Naive B cell (primary cell): ENCODE measurements around the gene UGT2A2. TPM values are rescaled to one million over a fixed set of nuclear protein-coding genes. Genes with fewer than 3 reads are reported as not detected.
"Not testable (repeated sequence)": the region's sequence is repeated elsewhere in the genome, so short reads cannot be mapped to it uniquely, and the experiment has no call there.

ENCODE experiments used
- ATAC-seq, 2 donors: fragments of 150-1000 bp; cut with Tn5 transposase; 2 replicates each; pipeline ENCODE4 v1.10.0; 2021; ENCODE audit warnings: low read depth in 2 of 2, mild to moderate bottlenecking in 2 of 2, moderate library complexity in 2 of 2
- DNase-seq: peaks from one replicate; pipeline ENCODE4 v3.0.0; 2022
- H3K27ac Mint-ChIP-seq, 6 donors: one replicate each; pipeline ENCODE4 v1.8.0; 2020 to 2022; ENCODE audit warnings: mild to moderate bottlenecking in 6 of 6, mixed read lengths in 6 of 6, moderate library complexity in 5 of 6, inconsistent platforms in 2 of 6
- H3K27me3 Mint-ChIP-seq, 3 donors: one replicate each; pipeline ENCODE4 v1.8.0; 2021 to 2022; ENCODE audit warnings: mixed read lengths in 3 of 3, mild to moderate bottlenecking in 1 of 3
- H3K36me3 Mint-ChIP-seq, 2 donors: one replicate each; pipeline ENCODE4 v1.8.0; 2020 to 2022; ENCODE audit warnings: mixed read lengths in 2 of 2, inconsistent platforms in 1 of 2, mild to moderate bottlenecking in 1 of 2
- H3K4me1 Mint-ChIP-seq, 3 donors: one replicate each; pipeline ENCODE4 v1.8.0; 2020 to 2022; ENCODE audit warnings: mixed read lengths in 3 of 3, inconsistent platforms in 1 of 3, mild to moderate bottlenecking in 1 of 3, moderate library complexity in 1 of 3
- H3K4me3 Mint-ChIP-seq, 8 donors: one replicate each; pipeline ENCODE4 v1.8.0; 2020 to 2022; ENCODE audit warnings: mild to moderate bottlenecking in 8 of 8, mixed read lengths in 8 of 8, moderate library complexity in 8 of 8, inconsistent platforms in 2 of 8
- H3K9me3 Mint-ChIP-seq, 7 donors: one replicate each; pipeline ENCODE4 v1.8.0; 2020 to 2022; ENCODE audit warnings: mixed read lengths in 7 of 7, mild to moderate bottlenecking in 5 of 7, inconsistent platforms in 2 of 7, moderate library complexity in 1 of 7
- polyA plus RNA-seq, 6 donors: library from polyadenylated mRNA; unstranded; fragments of 300-500 nt; fragmentation: Illumina TruSeq; gene quantifications; one replicate each; pipeline ENCODE4 v1.2.3, GENCODE V29; 2021; ENCODE audit warnings: low read depth in 6 of 6

The UGT2A2 gene
- not detected for polyA plus RNA-seq

DNA sequence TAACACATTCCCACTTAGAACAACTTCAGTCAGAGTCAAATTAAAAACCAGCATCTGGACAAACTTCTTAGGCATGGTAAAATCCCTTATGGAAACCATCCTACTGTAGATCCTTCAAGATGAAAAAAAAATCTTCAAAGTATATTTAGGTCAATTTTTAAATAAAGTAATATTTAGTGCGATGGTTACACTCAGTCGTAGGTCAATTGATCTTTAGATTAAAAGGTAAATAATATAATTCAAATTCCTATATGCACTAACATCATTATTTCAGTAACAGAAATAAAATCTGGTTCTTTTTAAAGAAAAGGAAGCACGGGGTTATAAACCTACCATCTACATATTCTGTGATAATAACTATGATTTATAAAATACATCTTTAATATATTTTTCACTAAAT is at the start of gene UGT2A2:
Gene UGT2A2 (minus strand): TSS at position 101 of the 400 bp plus-strand sequence. CDS start 2 bp downstream, at position 99.
- H3K27me3 Mint-ChIP-seq, result no peaks in the 10 kb centered on the region
- DNase-seq (no peak), ATAC-seq (no peak)
- H3K27ac Mint-ChIP-seq, result no peak within 1 kb of the TSS
- no peaks in the 10 kb centered on the region for H3K4me1 Mint-ChIP-seq
- H3K36me3 Mint-ChIP-seq, result no peaks in the 10 kb centered on the region
- H3K4me3 Mint-ChIP-seq, result no peak within 1 kb of the TSS
- H3K9me3 Mint-ChIP-seq, result peaks cover 0 to 6% (median 0%) of the 10 kb centered on the region in 7 donors

DNA sequence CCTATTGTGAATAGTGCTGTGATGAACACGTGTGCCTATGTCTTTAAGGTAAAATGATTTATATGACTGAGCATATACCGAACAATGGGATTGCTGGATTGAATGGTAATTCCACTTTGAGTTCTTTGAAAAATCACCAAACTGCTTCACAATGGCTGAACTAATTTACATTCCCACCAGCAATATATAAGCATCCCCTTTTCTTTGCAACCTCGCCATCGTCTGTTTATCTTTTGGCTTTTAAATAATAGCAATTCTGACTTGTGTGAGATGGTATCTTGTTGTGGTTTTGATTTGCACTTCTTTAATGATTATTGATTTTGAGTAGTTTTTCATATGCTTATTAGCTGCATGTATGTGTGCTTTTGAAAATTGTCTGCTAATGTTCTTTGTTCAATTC is 45.4 kb upstream of the UGT2A2 start:
- DNase-seq (no peak), ATAC-seq (no peak)
- no peak overlapping the region for H3K4me3 Mint-ChIP-seq
- H3K4me1 Mint-ChIP-seq, result no peaks in the 10 kb centered on the region
- H3K27ac Mint-ChIP-seq, result no peak overlapping the region
- H3K9me3 Mint-ChIP-seq, result no peaks in the 10 kb centered on the region
- no peaks in the 10 kb centered on the region for H3K27me3 Mint-ChIP-seq
- no peaks in the 10 kb centered on the region for H3K36me3 Mint-ChIP-seq

DNA sequence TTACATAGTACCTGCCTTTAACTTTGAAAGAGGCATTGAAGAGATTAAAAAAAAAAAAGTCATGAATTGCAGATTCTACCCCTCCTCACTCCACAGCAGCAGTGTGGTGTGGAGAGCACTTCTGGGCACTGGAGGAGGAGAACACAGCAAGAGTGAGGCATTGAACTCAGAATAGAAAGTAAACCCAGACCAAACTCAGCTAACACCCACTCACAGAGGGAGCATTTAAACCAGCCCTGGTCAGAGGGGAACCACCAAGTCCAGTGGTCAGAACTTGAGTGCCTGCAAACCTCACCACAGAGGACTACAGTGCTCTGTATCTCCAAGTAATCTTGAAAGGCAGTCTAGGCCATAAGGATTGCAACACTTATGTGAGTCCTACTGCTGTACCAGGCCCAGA is 29.2 kb upstream of the UGT2A2 start:
- H3K27ac Mint-ChIP-seq, result no peak overlapping the region

DNA sequence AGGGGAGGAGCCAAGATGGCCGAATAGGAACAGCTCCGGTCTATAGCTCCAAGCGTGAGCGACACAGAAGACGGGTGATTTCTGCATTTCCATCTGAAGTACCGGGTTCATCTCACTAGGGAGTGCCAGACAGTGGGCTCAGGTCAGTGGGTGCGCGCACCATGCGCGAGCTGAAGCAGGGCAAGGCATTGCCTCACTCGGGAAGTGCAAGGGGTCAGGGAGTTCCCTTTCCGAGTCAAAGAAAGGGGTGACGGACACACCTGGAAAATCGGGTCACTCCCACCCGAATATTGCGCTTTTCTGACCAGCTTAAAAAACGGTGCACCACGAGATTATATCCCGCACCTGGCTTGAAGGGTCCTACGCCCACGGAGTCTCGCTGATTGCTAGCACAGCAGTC is 24.6 kb upstream of the UGT2A2 start:
- not testable (repeated sequence) for H3K4me3 Mint-ChIP-seq, ATAC-seq, H3K36me3 Mint-ChIP-seq, H3K27ac Mint-ChIP-seq, H3K4me1 Mint-ChIP-seq, DNase-seq, H3K27me3 Mint-ChIP-seq
- peaks cover 0 to 13% (median 4%) of the 10 kb centered on the region in 7 donors for H3K9me3 Mint-ChIP-seq

More for the DNA sequence above, 29.2 kb upstream of the UGT2A2 start:
- DNase-seq (no peak), ATAC-seq (no peak)
- Mint-ChIP-seq H3K4me1 (no peaks in the 10 kb centered on the region), H3K4me3 (no peak overlapping the region), H3K27me3 (no peaks in the 10 kb centered on the region), H3K36me3 (no peaks in the 10 kb centered on the region), H3K9me3 (peaks cover 0 to 4% (median under 1%) of the 10 kb centered on the region in 7 donors)

DNA sequence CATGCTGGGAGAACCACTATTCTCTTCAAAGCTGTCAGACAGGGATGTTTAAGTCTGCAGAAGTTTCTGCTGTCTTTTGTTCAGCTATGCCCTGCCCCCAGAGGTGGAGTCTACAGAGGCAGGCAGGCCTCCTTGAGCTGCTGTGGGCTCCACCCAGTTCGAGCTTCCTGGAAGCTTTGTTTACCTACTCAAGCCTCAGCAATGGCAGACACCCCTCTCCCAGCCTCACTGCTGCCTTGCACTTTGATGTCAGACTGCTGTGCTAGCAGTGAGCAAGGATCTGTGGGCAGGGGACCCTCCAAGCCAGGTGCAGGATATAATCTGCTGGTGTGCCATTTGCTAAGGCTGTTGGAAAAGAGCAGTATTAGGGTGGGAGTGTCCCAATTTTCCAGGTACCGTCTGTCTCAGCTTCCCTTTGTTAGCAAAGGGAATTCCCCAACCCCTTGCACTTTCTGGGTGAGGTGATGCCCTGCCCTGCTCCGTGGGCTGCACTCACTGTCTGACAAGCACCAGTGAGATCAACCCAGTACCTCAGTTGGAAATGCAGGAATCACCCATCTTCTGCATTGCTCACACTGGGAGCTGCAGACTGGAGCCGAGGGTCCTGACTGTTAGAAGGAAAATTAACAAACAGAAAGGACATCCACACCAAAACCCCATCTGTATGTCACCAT is 21.8 kb upstream of the UGT2A2 start:
- DNase-seq, H3K36me3 Mint-ChIP-seq, ATAC-seq, H3K27ac Mint-ChIP-seq, H3K4me3 Mint-ChIP-seq, H3K27me3 Mint-ChIP-seq, H3K4me1 Mint-ChIP-seq: not testable (repeated sequence)
- peaks cover 0 to 15% (median 4%) of the 10 kb centered on the region in 7 donors for H3K9me3 Mint-ChIP-seq

DNA sequence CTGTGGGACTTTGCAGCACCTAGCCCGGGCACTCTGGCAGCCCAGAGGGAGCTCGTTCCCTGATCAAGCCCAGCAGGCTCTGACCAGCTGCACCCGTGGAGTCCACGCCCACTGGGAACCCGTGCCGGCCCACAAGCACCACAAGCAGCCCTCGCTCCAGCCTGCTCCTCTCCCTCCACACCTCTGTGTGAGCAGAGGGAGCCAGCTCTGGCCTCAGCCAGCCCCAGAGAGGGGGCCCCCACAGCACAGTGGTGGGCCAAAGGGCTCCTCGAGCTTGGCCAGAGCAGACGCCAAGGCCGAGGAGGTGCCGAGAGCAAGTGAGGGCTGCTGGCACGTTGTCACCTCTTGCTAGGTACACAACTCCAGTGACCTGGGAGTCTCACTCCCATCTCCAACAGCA is 18.7 kb upstream of the UGT2A2 start:
- Mint-ChIP-seq H3K27ac (no peak overlapping the region), H3K9me3 (peaks cover 0 to 11% (median 1%) of the 10 kb centered on the region in 7 donors)
- ATAC-seq, result no peak

DNA sequence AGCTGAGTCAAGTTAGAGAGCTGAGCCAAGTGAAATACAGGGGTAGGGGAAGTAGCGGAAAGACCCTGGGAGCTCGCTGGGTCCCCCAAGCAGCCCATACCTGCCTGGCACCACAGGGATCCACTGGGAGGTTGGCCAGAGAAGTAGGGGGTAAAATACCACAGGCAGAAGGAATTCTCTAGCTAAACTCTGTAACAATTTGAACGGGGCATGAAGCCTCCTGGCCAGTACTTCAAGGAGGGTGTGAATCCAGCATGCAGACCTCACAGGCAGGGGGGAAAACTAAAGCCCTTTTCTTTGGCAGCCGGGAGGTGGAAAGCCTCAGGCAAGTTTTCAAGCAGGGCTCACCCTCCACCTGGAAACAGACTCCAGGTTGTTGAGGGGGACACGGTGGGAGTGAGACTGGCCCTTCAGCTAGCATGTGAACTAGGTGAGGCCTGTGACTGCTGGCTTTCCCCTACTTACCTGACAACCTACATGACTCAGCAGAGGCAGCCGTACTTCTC is 17.3 kb upstream of the UGT2A2 start:
- no peak for DNase-seq
- no peak for ATAC-seq
- Mint-ChIP-seq H3K4me1 (no peaks in the 10 kb centered on the region), H3K9me3 (peaks cover 0 to 8% (median 0%) of the 10 kb centered on the region in 7 donors), H3K36me3 (no peaks in the 10 kb centered on the region), H3K27ac (no peak overlapping the region), H3K4me3 (no peak overlapping the region), H3K27me3 (no peaks in the 10 kb centered on the region)

More for the DNA sequence above, 18.7 kb upstream of the UGT2A2 start:
- no peaks in the 10 kb centered on the region for H3K36me3 Mint-ChIP-seq
- H3K4me1 Mint-ChIP-seq, result no peaks in the 10 kb centered on the region
- H3K4me3 Mint-ChIP-seq, result no peak overlapping the region
- H3K27me3 Mint-ChIP-seq, result no peaks in the 10 kb centered on the region
- DNase-seq, result no peak

DNA sequence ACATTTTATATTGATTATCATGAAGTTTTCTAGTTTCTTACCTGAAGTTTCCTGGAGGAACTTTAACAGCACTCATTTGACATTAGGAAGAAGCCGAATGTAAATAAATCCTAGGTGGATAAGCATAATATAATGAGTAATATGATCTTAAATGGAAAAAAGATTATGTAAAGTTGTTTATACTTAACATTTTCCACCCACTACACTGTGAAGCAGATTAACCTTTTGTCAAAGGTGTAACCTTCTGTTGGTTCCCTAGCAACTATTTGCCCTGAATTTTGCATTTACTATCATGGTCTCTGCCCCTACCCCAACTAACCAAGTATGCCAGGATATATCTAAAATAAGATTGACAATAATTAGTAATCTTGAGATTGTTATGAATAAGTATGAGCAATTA is 13.7 kb upstream of the UGT2A2 start, which contains the start of gene UGT2A1:
Gene UGT2A1 (minus strand): TSS at position 101 of the 400 bp plus-strand sequence. CDS start 5,603 bp downstream, outside the sequence.
- DNase-seq, result no peak
- H3K27ac Mint-ChIP-seq, result no peak within 1 kb of the TSS
- H3K27me3 Mint-ChIP-seq, result no peaks in the 10 kb centered on the region
- ATAC-seq, result no peak
- H3K36me3 Mint-ChIP-seq, result no peaks in the 10 kb centered on the region
- no peaks in the 10 kb centered on the region for H3K4me1 Mint-ChIP-seq
- H3K4me3 Mint-ChIP-seq, result no peak within 1 kb of the TSS
- peaks cover 0 to 2% (median 0%) of the 10 kb centered on the region in 7 donors for H3K9me3 Mint-ChIP-seq

DNA sequence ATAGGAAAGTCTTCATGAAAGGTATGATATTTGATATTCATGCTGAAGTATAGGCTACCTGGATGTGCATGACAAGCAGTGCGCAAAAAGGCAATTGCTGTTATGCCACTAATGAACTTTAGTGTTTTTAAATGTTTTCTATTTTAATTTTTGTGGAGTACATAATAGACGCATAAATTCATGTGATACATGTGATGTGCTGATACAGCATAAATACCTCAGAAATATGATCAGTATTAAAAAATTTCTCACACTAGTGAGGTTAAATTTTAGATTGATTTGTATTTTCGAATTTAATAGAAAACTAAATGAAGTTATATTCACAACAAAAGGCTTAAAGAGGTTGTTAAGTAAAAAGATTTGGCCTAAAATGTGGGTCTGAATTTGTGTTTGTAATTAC is 11.4 kb upstream of the UGT2A2 start:
- H3K9me3 Mint-ChIP-seq, result no peaks in the 10 kb centered on the region
- H3K4me1 Mint-ChIP-seq, result no peaks in the 10 kb centered on the region
- ATAC-seq (no peak), DNase-seq (no peak)
- no peak overlapping the region for H3K27ac Mint-ChIP-seq
- H3K4me3 Mint-ChIP-seq, result no peak overlapping the region
- no peaks in the 10 kb centered on the region for H3K36me3 Mint-ChIP-seq
- no peaks in the 10 kb centered on the region for H3K27me3 Mint-ChIP-seq

DNA sequence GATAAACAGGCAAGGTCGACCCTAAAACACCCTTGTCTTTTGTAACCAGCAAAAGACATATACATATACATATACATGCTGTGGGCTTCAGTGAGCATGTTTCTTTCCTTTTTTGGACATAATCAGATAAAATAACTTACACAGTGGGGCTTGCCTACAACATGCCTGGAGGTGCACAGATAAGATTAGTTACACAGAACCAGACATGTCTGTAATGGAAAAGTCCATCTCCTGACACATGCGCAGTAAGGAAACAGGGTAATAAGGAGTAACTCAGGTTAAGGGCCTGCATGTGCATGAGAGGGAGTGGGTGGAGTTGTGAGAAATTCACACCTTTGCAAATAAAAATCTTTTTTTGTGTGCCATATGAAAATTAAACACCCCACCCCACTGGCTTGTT is 10.2 kb upstream of the UGT2A2 start:
- H3K27me3 Mint-ChIP-seq, result no peaks in the 10 kb centered on the region
- no peaks in the 10 kb centered on the region for H3K4me1 Mint-ChIP-seq
- H3K9me3 Mint-ChIP-seq, result no peaks in the 10 kb centered on the region
- DNase-seq (no peak), ATAC-seq (no peak)
- H3K36me3 Mint-ChIP-seq, result no peaks in the 10 kb centered on the region
- H3K4me3 Mint-ChIP-seq, result no peak overlapping the region
- no peak overlapping the region for H3K27ac Mint-ChIP-seq

DNA sequence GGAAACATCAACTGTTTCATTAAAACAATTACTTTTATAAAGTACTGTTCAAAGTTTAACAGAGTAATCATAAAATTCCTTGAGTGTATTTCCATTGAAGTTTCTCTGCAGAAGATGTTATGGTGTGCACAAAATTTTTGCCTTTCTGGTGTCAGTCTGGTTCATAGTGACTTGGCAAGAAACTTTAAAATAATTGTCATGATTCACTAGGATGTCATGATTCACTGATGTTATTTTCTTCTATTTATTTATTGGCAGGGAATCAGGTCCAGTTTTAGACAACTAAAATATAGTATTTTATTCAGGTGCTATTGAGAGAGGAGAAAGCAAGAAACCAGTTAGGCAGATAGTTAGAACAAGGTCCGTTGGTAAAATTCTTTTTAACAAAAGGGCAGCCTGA is 9.8 kb upstream of the UGT2A2 start:
- H3K36me3 Mint-ChIP-seq, result no peaks in the 10 kb centered on the region
- H3K27me3 Mint-ChIP-seq, result no peaks in the 10 kb centered on the region
- no peak overlapping the region for H3K4me3 Mint-ChIP-seq
- no peak for DNase-seq
- ATAC-seq, result no peak
- no peaks in the 10 kb centered on the region for H3K4me1 Mint-ChIP-seq
- H3K27ac Mint-ChIP-seq, result no peak overlapping the region
- no peaks in the 10 kb centered on the region for H3K9me3 Mint-ChIP-seq

DNA sequence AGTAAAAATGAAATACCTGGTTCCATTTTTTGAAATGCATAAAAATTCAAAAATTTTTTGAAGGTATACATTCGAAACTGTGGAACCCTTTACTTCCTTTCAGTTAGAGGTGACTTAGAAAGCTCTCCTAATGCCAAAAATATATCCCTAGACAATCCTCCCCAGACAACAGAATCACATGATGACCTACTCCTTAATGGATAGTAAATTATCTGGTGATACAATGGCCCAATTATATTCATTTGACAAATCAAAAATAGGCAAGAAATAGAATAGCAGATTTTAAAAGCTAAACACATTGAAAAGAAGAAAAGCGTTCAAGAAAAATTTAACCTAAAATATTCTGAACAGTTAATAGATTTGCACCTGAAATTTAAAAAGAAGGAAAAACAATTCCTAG is 3.5 kb upstream of the UGT2A2 start:
- Mint-ChIP-seq H3K4me1 (no peaks in the 10 kb centered on the region), H3K36me3 (no peaks in the 10 kb centered on the region), H3K27ac (no peak overlapping the region), H3K9me3 (peaks cover 0 to under 1% (median 0%) of the 10 kb centered on the region in 7 donors), H3K27me3 (no peaks in the 10 kb centered on the region), H3K4me3 (no peak overlapping the region)
- DNase-seq (no peak), ATAC-seq (no peak)

DNA sequence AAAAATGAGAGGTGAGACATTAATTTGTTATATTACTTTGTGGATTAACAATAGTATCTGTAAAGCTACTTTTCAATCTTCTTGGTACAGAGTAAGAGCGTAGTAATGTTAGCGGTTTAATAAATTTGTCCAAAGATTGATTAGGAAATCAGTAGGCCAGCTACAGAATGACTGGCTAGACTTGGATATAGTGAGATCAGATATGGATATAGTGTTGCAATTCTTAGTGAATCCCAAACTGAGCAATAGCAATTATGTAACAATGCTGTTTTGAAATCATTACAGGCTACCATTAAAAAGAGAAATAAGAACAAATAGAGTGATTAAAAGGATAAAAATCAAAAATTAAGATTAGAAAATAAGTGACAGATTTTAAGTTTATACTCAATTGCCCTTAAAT is 847 bp upstream of the UGT2A2 start:
- Mint-ChIP-seq H3K9me3 (peaks cover 0 to 6% (median 0%) of the 10 kb centered on the region in 7 donors), H3K4me3 (no peak overlapping the region), H3K4me1 (no peaks in the 10 kb centered on the region), H3K36me3 (no peaks in the 10 kb centered on the region), H3K27ac (no peak overlapping the region), H3K27me3 (no peaks in the 10 kb centered on the region)
- ATAC-seq, result no peak
- no peak for DNase-seq

DNA sequence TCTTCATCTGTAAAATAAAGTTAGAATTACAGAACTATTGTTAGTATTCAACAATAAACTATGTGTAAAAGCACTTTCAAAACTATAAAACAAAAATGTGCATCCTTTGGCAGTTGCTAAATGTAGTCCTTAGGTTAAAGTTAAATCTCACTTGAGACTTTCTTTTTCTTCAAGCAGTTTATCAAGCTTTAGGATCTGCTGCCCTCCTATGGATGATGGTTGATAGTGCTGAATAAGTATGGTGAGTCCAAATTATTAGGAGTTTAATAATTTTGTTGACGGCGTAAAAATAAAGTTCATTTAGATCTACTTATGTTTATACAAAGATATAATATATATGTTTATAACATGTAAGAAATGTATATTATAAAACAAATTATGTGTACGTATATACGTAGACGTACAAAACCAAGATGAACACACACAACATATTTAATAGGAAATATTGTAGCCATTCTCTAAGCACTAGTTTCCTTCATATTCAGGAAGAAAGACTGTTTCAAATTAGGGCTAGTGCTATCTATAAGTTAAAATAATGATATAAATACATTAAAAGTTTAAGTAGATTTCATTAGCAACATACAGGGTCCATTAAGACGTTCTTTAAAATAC is 22.3 kb downstream of the UGT2A2 start:
- Mint-ChIP-seq H3K36me3 (no peaks in the 10 kb centered on the region), H3K9me3 (peaks cover 1 to 16% (median 9%) of the 10 kb centered on the region in 7 donors), H3K4me3 (no peak overlapping the region), H3K27me3 (no peaks in the 10 kb centered on the region), H3K27ac (no peak overlapping the region), H3K4me1 (no peaks in the 10 kb centered on the region)
- DNase-seq, result no peak
- ATAC-seq, result no peak
